Fibroblast of skin of left quadriceps (primary cell): Measurements from ENCODE around the gene KRTAP19-6.
"Not testable (repeated sequence)": the region's sequence is repeated elsewhere in the genome, so short reads cannot be mapped to it uniquely, and the experiment has no call there.

Source experiments
- DNase-seq, 2 experiments: peaks; one replicate each; pipeline ENCODE4 v3.0.0-alpha.2; 2013; ENCODE audit warnings: low read depth in 2 of 2

KRTAP19-6 gene

DNA sequence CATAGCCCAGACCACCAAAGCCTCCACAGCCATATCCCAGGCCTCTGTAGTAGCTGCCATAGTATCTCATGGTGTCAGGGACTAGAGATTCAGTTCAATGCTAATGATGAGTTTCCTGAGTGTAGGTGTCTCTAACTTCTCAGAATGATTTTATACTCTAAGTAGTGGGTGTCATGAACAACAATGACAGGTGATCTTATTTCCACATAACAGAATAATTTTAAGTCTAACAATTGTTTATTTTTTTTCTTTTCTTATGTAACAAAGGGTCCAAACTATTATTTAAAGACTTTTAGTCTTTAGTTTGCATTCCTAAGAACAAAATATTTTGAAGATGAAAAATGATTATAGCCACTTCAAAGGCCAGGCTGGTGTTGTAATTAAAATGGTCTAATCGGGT lies at the start of gene KRTAP19-6:
TSS of gene KRTAP19-6 (minus strand) at position 101 of the 400 bp plus-strand sequence. CDS start at position 70, 31 bp downstream.
- no peak for DNase-seq

DNA sequence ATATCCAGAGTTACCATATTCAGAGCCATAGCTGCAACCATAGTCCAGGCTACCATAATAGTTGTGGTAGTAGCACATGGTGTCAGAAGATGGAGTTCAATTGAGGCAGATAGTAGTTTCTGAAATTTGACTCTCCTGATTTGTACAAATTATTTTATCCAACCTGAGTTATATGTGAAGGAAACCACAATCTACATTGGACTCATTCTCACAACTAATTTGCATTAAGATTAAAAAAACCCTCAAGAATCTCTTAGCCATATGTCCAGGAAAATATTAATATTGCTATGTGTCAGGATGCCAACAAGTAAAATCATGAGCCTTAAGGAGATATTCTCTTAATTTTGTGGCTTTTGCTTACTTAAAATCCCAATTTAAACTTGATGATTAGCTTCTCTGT lies 48.6 kb upstream of the KRTAP19-6 start, which contains the start of gene KRTAP22-2:
TSS of gene KRTAP22-2 (minus strand) at position 101 of the 400 bp plus-strand sequence.
- DNase-seq: no peak

- DNase-seq: no peak
Measured at GRCh38 chr21:30582870-30583269, 41.2 kb upstream of the KRTAP19-6 start.

GRCh38 chr21:30580132-30580531 lies 38.5 kb upstream of the KRTAP19-6 start:
- no peak for DNase-seq

GRCh38 chr21:30579346-30579745 lies 37.7 kb upstream of the KRTAP19-6 start:
- DNase-seq: no peak

- no peak for DNase-seq
Measured at GRCh38 chr21:30577766-30578165, 36.1 kb upstream of the KRTAP19-6 start.

- DNase-seq: no peak
Measured at GRCh38 chr21:30567617-30568016, 26.0 kb upstream of the KRTAP19-6 start.

- DNase-seq: no peak
Measured at GRCh38 chr21:30563630-30564029, 22.0 kb upstream of the KRTAP19-6 start.

DNA sequence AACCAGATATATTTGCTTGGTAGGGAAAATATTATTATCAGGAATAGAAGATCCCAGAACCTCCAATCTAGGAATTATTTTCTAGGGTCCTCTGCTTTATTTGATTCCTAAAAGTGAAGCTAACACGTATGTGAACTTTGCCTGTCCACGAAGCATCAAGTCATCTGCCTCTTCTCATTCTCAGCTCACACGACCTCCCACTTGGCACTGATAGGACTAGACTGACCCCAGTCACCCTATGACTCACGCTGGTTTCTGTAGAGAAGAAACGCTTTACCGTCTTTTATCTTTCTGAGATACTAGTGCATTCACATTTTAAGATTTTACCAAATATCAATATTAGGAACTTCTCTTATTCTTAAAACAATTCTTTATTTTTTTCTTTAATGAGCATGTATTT lies 21.4 kb upstream of the KRTAP19-6 start:
- no peak for DNase-seq

DNA sequence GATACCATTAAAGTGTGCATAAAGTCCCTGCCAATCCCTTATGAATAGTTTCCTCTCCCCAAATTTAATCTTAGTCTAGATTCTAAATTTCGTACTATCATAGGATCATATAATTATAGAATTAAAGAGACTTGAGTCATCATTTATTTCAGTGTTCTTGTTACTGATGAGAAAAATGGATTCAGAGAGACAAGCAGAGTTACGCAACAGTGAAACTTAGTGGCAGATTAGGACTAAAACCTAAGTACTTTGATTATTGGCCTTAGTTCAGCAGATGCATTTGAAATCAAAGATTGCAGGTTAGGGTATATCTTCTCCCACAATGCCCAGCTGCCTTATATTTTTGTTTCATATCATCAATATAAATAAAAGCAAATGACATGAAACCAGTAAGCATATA lies 20.3 kb upstream of the KRTAP19-6 start:
- DNase-seq: no peak

DNA sequence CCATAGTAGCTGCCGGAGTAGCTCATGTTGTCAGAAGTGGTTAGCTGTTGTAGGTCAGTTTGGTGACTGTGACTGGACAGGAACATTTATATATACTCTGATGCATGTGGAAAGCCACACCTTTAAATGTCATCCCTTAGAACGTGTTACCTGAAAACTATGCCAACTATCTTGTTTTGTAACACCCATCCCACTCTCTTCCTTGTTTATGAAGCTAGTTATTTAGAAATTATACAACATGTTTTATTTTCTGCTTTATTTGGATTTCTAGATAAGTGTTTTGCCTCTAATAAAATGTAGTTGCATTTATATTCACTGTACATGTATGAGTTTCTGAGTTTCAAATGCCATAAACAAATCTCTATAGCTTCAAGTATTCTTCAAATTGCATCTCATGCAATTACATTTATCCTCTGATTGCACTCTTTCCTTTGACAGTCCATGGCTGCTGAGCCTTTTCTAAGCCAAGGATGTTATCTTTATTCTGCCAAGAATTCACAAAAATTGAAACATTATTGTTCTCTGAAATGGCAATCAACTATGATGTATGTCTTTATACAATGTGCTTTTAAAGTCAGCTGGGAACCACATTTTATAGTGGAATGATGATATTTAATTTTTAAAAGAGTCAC lies 19.7 kb upstream of the KRTAP19-6 start, which contains the start of gene KRTAP19-7:
TSS of gene KRTAP19-7 (minus strand) at position 51 of the 632 bp plus-strand sequence. CDS start at position 26, 25 bp downstream.
- no peak for DNase-seq

DNA sequence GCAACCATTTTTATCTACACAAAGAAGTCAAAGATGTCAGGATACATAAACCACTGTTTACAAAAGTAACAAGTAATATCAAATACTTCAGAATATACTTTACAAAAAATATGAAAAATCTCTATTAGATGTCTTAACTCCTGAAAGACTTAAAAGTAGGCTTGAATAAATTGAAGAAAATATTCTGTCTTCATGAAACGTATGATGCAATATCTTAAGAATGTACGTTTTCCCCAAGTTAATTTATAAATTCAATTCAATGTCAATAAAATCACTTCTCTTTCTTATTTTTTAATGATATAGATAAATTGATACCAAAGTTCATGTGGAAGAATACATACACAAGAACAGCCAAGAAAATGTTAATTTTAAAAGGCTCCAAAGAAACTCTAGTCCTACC lies 13.4 kb upstream of the KRTAP19-6 start:
- no peak for DNase-seq

DNA sequence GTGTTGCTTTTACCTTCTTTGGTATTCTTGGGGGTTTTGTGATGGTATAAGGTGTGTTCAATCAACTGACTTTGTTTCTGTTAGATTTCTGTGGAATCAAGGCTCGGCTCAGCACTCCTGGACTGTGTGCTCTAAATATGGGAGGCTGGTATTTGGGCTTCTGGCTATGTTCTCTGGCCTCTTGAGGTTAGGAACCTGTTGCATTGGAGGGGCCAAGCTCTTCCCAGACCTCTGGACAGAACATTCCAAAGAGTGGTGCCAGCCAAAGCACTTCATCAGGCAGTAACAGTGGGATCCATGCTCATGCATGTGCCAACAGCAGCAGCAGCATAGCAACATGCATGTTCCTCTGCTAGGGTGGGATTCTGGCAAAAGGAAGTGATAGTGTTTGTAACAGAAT lies 11.1 kb upstream of the KRTAP19-6 start:
- DNase-seq: no peak

DNA sequence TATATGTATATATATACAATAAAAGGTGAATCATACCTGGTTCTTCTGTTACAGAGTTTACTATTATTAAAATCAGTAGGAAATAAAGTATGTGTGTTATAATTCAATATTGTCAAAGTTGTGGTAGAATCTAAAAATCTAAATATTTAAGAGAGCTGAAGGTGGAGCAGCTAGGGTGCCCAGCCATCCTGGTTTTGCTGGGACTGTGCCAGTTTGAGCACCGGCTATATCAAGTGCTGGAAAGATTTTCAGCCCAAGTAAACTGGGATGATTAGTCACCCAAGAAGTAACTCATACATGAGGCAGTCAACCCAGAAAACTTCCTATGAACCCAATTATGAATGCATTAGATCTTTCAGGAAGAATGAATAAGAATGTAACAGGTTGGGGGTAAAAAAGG lies 22.8 kb downstream of the KRTAP19-6 start:
- no peak for DNase-seq

- no peak for DNase-seq
Measured at GRCh38 chr21:30515681-30516080, 26.0 kb downstream of the KRTAP19-6 start.

GRCh38 chr21:30505621-30506205 lies 36.0 kb downstream of the KRTAP19-6 start:
- DNase-seq: not testable (repeated sequence)

GRCh38 chr21:30502041-30502440 lies 39.6 kb downstream of the KRTAP19-6 start, which contains the start of gene KRTAP19-5:
Gene KRTAP19-5, minus strand, starts transcription at chr21:30502141. Its CDS starts 51 bp downstream, at chr21:30502090.
- DNase-seq: no peak

DNA sequence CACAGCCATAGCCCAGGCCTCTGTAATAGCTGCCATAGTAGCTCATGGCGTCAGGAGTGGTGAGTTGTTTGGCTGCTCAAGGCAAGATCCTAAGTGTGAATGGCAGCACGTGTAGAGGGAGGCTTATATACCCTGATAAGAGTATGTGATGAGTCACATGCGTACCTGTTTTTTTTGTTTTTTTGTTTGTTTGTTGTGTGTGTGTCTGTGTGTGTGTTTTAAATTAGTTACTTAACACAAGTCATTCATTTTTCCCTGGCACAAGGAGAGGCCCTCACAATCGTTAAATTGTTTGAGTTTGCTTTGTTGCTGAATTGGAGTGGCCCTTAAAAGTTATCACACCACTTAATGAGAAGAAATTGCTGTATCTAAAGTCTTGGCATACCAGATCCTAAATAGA lies 44.6 kb downstream of the KRTAP19-6 start, which contains the start of gene KRTAP19-4:
TSS of gene KRTAP19-4 (minus strand) at position 101 of the 400 bp plus-strand sequence. CDS start at position 46, 55 bp downstream.
- DNase-seq: no peak

- no peak for DNase-seq
Measured at GRCh38 chr21:30491963-30492428, 49.7 kb downstream of the KRTAP19-6 start, which contains the start of gene KRTAP19-3. Gene KRTAP19-3, minus strand, starts transcription at chr21:30492013. Its CDS starts 56 bp downstream, at chr21:30491957.
